Endothelial cell of umbilical vein (primary cell): ENCODE results near the gene NAIP.
"Not testable (repeated sequence)": the region's sequence is repeated elsewhere in the genome, so short reads cannot be mapped to it uniquely, and the experiment has no call there.

Experiments used
- CTCF ChIP-seq, 2 donors: IDR thresholded peaks; 1 replicate in 1 of 2; 2 replicates in 1 of 2; pipeline ENCODE4 v1.5.1; 2011; ENCODE audit warnings: low read length in 2 of 2, mild to moderate bottlenecking in 2 of 2, moderate library complexity in 2 of 2, control low read depth in 1 of 2, inconsistent platforms in 1 of 2, low read depth in 1 of 2; ENCODE audit not compliant: insufficient read depth in 1 of 2; ENCODE audit errors: extremely low read depth in 1 of 2
- EZH2 ChIP-seq: IDR thresholded peaks from 2 replicates; pipeline ENCODE4 v1.6.1; 2012; ENCODE audit warnings: borderline replicate concordance, low read depth, mild to moderate bottlenecking, moderate library complexity, low read length, inconsistent platforms; ENCODE audit not compliant: severe bottlenecking
- FOS ChIP-seq: IDR thresholded peaks from 2 replicates; pipeline ENCODE4 v1.6.1; 2011; ENCODE audit warnings: mild to moderate bottlenecking, low read length, moderate library complexity, borderline replicate concordance; ENCODE audit not compliant: insufficient read depth
- JUN ChIP-seq: IDR thresholded peaks from 2 replicates; pipeline ENCODE4 v1.6.1; 2011; ENCODE audit warnings: borderline replicate concordance, low read depth; ENCODE audit not compliant: insufficient read length, insufficient read depth
- POLR2A ChIP-seq: IDR thresholded peaks from 2 replicates; pipeline ENCODE4 v1.6.1; 2012; ENCODE audit warnings: low read depth, mild to moderate bottlenecking, control low read depth, low read length
- POLR2AphosphoS5 ChIP-seq: IDR thresholded peaks from 2 replicates; pipeline ENCODE4 v1.6.1; 2012; ENCODE audit warnings: low read depth, mild to moderate bottlenecking, control low read depth, low read length, moderate library complexity; ENCODE audit not compliant: insufficient read depth
- TF ChIP-seq, protein P1 (sequence below): IDR thresholded peaks from 2 replicates; pipeline ENCODE4 v1.6.1; 2011; ENCODE audit not compliant: insufficient read depth, insufficient read length

DNA sequence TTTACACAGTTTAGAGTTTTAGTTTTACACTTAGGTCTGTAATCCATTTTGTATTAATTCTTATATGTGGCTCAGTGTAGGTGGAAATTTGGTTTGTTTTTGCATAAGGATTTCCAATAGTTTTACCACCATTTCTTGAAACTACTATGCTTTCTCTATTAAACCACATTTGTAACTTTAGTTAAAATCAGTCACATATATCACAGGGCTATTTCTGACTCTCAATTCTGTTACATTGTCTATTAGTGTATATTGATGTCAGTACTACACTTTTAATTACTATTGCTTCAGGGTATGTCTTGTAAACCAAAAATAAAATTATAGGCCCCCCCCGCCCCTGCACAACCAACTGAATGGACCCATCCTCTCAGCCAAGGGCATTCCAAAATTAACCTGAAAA is 92.6 kb downstream of the NAIP start:
- not testable (repeated sequence) for TF ChIP-seq CTCF (IDR thresholded peaks at IDR 0.05; ENCODE audit: extremely low read depth in 1 of 2, insufficient read depth in 1 of 2, low read depth in 1 of 2, low read length in 2 of 2); JUN; POLR2AphosphoS5; EZH2; POLR2A; FOS
- TF ChIP-seq, protein P1, sequence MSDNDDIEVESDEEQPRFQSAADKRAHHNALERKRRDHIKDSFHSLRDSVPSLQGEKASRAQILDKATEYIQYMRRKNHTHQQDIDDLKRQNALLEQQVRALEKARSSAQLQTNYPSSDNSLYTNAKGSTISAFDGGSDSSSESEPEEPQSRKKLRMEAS: not testable (repeated sequence)
